Measurements from ENCODE around the gene AFAP1.

Gene AFAP1

DNA sequence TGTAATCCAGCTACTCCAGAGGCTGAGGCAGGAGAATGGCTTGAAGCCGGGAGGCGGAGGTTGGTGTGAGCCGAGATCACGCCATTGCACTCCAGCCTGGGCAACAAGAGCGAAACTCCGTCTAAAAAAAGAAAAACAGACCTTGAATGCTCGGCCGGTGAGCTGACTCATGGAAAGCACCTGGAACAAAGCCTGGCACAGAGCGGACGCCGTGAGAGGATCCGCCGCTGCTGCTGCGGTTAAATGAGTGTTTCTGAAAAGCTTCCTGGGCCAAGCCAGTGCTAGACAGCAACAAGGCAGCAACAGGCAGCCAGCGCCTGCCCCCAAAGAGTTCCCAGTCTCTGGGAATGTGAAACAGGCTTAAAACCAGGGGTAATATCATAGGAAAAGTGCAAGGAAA is 186.4 kb downstream of the AFAP1 start:
- no peak for DNase-seq (ENCODE audit: low read depth)

DNA sequence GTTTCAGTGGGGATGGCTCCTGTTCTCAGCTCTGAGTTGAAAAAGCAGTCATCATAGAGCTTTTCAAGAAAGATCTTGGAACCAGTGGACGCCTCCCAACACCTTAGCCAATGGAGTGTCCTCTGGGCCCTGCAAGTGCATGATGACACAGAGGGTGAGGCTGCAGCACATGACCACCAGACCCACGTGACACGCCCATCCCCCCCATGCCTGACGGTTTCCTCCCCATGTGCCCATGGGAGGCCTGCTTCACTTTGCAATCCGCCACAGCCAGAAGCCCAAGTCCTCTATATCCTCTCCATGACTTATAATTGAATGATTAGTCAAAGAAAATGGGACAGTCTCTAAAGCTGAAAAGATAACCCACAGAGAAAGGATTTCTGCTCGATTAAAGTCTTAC is 187.0 kb downstream of the AFAP1 start:
- DNase-seq (ENCODE audit: low read depth) = no peak

DNA sequence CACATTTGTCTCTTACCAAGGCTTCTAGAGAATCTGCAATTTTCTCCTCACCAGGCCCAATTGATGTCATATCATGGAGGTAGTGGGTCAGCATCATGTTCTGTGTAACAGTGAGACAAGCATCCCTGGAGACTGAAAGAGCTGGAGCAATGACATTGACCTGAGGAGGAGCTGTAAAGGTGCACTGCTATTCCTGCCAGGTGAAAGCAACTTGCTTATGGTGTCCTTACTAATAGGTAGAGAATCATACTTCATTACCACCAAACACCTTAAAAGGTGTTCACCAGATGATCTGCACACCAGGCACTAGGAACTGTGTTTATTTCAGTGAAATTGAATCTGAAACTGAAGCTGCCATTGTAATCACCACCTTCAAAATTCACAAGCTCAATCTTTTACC is 188.7 kb downstream of the AFAP1 start:
- DNase-seq (ENCODE audit: low read depth) = no peak

DNA sequence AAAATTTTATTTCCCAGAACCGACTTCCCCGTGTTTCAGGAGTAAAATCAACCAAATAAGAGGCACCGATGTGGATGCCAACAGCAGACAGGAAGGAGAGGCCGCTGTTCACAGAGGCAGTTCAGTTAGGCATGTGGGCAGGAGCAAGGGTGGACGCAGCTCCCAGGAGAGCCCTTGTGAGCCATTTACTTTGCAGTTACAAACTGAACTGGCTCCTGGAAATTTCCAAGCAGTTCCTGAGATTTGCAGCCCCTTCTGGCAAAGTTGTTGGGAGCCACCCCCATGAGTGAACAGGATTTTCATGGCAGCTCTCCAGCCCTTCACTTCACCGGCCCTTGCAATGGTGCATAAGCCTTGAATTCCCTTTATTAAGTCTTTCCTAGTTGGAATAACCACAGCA is 189.1 kb downstream of the AFAP1 start:
- no peak for DNase-seq (ENCODE audit: low read depth)

DNA sequence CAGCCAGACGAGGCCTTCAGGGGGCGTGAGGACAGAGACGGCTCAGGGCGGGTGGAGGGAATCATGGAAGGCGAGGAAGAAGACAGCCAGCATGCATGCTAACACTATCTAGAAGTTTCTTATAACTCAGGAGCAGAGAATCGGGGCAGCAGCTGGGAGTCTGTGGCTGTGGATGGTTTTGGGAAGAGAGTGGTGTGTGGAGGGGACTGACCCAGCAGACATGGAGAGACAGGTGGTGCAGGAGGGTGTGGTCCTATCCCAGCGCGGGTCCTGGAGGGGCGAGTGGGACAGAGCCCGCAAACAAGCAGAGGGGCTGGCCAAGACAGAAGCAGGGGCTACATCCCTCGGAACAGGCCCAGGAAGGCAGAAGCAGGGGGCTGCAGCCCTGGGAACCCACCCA is 192.1 kb downstream of the AFAP1 start:
- DNase-seq (ENCODE audit: low read depth) = no peak

DNA sequence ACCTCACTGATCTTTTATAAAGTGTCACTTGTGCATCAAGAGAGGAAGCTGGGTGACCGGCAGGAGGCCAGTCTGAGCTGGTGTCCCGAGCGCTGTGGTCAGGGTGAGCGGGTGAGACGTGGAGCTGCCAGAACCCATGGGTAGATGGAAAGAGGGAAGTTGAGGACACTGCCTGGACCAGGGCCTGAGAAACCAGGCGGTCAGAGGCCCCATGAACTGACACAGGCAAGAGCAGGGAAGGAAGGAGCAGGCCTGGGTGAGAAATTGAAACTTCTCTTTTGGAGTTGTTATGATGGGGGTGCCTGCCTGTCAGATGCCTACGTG is 192.6 kb downstream of the AFAP1 start:
- DNase-seq (ENCODE audit: low read depth) = no peak

DNA sequence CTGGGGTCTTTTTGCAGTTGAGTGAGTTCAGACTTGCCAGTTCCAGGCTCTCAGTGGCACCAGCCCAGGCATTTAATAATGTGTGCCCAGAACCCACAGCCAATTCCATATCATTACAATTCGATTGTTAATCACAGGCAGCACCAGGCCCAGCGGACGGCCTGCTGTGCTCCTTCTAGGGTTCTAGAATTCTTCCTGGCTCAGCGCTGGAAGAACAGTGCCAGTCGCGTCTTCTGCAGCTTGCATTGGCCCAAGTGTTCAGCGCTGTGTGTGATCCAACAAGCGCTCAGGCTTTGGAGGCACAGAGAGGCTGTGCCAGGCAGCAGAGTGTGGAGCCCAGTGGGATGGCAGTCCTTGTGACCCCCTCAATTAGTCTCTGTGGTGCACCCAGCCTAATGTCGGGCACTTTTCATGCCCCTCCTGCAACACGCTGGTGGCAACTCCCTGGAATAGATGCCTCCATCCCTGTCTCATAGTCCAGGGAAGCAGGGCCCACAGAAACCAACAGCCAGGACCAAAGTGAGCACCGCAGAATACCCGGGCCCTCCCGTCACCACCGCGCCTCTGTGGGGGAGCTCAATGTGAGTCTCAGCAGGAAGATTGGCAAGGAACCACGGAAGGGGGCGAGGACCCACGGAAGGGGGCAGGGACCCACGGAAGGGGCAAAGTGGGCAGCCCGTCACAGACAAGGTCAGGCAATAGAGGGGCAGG is 193.2 kb downstream of the AFAP1 start:
- DNase-seq (ENCODE audit: low read depth) = no peak

DNA sequence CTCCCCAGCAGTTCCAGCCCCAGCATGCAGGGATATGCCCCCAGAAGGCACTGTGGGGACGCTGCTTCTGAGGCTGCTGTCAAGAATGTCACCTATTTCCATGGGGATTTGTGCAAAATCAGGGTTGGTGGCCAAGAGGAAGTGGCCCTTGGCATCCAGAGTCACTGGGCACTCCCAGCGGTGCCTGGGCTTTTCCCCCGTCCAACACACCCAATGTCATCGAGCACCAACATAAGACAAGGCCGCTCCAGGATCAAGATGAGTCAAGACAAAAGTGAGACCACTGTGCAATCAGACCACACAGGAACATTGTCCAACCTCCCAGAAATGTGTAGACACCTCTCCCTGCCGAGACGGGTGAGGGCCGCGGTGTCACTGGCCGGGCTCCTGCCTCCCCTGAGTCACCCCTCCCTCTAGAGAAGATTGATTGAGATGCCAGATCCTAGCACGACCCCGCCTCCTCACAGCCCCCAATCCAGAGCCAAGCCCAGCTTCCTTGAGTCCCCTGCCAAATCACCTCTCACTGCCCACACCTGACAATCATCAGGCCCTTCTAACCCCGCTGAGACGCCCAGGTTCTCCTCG is 194.3 kb downstream of the AFAP1 start:
- DNase-seq (ENCODE audit: low read depth) = no peak

DNA sequence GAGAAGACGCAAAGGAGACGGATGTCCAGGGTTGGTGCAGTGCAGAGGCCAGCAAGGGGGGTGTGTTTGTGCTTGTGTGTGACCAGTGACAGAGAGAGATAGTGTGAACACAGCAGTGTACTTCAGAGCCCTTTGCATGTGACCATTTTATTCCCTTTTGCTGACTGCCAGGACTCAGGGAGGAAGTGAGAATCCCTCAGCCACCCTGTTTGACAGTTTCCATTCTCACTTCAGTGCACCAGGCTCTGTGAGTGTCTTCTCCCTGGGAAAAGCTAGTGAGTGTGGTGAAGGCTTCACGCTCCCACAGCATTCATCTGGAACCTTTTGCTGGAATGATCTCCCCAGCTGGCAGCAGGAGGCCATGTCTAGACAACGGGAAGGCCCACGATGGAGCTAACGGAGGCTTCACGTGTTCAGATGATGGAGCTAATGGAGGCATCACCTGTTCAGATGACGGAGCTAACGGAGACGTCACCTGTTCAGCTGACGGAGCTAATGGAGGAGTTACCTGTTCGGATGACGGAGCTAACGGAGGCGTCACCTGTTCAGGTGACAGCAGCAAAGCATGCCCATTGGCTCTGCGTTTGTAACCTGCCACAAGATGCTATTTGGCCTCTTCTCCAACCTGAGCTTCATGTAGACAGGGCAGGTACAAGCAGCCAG is 195.4 kb downstream of the AFAP1 start:
- no peak for DNase-seq (ENCODE audit: low read depth)

DNA sequence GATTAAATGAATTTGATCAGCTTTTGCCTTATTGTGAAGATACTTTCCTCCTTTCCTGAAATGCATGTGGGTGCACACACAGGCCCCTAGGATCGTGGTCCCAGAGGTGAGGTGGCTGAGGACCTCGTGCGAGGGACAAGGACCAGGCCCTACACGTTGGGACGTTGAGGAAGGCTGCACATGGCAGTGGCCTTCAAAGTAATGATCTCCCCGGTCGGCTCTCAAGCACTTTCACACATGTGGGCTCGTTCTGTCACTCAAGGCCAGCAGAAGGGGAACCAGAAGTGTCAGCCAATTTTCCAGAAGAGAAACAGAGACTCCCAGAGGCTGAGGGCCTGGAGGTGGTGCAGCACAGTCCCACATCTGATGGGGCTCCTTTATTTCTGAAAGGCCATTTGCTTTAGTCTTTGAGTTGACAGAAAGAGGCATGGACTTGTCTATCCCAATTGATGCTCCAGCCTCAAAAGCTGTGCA is 196.8 kb downstream of the AFAP1 start:
- no peak for DNase-seq (ENCODE audit: low read depth)

DNA sequence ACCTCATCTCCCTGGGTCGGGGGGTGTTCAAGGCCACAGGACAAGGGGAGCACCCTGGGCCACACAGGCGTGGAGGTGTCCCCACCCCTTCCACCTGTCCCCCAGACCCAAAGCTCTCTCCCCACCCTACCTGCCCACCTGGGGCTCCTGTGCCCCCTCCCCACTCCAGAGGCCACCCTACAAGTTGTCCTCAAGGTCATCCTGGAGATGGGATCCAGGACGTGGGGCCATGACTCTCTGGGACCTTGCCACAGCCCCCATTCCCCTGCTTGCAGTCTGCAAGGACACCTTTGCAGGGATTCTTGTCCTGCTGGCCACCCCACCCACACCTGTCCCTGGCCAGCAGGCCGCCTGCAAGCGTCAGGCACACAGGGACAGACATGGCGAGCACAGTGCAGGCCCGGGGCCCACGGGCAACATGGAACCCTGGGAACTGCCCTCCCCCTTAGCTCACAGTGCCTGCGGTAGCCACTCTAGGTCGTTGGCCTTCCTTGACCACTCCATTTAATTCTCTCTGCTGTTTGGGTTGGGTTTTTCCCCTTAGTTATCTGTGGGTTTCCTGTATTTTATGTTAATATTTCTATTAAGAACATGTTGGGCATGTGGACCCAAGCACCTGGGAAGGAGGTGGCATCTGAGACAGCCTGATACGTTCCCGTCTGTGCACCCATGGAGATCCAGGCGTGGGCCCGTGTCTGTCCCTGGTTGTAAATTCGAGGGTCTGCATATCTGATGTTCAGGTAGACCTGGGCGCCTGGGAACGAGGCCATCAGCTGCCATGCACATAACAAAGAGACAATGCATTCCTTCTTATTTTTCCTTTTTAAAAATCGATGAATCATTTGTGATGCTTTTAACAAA is 197.5 kb downstream of the AFAP1 start:
- no peak for DNase-seq (ENCODE audit: low read depth)

DNA sequence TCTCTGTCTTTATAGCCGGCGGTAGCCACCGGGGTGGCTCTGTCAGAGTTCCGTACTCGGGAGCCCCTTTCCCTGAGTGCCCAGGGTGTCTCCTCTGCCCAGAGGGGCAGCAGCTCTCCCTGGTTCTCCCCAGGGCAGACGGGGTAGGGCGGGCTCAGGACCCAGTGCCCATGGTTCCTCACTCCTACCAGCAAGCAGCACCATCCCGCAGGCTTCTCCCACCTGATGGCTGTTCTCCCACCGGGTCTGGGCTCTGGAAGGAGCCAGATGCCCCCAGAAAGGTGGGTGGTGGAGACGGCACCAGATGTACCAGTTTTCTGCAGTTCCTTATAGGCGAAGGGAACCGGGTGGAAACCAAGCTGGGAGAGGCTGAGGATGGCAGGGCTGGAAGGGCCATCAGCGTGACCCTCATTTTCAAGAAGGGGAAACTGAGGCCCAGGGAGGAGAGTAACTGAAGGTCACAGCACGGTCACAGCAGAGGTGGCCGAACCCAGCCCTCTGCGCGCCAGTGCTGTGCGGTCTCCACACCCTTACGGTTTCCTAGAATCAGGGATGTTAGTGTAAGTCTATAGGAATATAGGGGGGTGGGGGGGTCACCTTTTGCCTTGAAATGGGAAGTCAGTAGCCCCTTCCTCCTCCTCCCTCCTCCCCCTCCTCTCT is 198.7 kb downstream of the AFAP1 start:
- DNase-seq (ENCODE audit: low read depth) = no peak

DNA sequence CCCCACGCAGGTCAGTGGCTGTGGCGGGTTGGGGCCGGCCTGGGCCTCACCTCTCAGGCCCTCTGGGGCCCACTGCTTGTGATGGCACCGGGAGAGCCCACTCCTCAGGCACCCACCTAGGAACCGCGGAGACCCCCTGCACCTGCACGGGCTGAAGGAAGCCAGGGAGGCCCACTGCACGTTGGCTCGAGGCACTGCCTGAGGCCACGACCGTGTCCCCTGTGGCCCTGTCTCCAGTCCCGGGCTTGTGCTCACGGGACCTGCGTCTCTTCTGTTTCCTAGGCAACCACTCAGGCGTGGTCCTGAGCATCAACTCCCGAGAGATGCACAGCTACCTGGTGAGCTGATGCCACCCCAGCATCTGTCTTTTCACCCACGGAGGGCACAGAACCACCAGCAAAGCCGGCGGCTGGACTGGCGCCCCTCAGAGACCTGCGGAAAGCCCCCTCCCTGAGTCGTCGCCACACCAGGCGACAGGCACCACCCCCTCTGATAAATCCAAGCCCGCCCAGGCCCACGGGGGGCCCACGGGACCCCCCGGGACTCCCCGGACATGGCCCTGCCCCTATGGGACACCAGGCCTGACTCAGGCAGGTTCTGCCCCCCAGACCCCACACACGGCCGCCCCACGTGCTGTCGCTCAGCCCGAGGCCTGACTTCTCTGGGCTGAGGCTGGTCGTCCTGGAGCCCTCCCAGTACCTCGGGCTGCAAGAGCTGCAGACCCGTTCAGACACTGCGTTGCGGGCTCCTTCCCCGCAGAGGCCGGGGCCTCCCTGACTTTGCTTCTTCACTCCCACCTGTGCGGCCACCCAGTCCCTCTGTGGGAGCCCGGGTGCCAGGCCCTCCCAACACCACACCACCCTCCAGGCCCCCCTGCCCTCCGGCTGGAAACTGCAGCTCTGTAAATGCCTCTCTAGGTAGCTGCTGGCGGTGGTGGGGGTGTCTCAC is 199.5 kb downstream of the AFAP1 start:
- no peak for DNase-seq (ENCODE audit: low read depth)

DNA sequence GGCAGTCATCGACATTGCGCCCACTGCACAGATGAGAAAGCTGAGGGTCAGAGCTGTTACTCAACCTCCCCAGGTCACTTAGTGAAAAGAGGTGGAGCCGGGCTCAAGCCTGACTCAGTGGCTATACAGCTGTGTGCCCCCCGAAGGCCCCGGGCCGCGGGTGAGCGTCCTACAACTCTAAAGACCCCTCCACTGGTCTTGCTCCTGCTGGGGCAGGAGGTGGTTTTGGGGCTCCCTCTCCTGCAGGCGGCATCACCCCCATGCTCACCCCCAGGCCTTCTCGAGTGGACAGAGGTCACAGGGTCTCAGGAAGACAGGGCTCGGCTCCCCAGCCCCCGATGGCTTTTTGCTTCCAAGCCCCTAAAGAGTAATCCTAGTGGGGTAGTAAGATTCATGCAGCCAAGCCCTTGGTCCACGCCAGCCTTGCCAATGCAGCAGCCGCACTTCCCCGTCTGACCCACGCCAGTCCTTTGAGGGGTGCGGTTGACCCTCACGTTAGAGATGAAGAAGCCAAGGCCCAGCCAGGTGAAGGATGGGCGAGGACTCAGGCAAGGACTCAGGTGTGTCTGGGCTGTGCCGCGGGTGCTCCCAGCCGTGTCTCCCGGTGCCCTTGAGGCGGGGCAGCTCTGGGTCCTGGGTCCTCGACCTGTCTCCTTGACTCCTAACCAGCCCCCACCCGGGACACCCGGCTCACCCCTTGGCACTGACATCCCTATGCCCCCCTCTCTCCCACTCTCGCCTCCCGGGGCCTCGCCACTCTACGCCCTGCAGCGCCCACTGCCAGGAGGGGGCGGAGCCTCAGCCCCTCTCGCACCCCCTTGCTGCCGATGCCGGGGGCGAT is 200.4 kb downstream of the AFAP1 start:
- no peak for DNase-seq (ENCODE audit: low read depth)

DNA sequence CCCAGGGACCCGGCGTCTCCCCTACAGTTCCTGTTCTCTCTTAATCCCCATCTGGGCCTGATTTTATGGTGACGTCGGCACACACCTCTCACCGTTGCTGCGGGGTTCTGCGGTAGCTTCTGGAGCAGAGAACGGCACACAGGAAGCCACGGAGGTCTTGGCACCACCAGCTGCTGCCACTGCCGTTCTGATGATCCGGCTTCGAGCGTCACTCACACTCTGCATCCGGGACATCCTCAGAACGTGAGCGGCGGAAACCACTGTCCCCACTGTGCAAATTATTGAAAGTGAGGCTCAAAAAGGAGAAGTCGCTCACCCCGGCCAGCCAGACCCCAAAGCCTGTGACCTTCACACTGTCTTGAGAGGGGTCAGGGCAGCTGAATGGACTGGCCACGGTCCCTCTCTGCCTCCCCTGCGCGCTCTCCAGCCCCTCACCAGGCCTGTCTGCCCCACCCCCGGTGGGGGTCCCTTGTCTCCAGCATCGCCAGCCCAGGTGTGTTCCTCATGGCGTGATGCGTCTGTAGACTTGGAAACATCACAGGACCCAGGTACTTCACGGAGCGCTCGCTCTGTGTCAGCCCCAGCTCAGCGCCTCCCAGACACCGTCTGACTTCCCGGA is 201.1 kb downstream of the AFAP1 start:
- no peak for DNase-seq (ENCODE audit: low read depth)

DNA sequence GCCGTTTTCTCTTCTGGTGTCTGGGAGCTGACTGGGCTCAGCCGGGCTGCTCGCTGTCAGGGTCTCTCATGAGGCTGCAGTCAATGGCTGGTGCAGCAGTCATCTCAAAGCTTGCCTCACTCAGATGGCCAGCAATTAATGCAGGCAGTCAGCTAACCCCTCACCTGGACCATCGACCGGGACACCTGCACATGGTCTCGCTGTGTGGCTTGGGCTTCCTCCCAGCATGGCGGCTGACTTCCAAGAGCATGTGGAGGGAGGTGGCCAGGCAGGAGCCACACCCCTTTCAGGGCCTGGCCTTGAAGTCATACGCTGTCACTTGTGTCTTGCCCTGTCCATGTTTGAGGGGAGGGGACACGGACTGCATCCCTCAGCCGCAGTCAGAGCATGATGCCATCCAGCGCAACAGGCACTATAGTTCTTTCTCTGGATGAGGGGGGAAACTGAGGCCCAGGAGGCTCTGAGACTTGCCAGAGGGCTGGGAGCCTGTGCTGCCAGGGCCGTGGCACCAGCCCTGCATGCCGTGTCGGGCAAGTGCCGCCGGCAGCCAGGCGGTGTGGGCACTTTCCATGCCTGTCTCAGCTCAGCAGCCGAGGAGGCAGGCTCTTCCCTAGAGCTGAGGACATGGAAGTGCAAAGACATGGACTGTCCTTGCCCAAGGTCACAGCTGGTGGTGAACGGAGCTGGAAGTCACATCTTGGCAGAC is 201.8 kb downstream of the AFAP1 start:
- no peak for DNase-seq (ENCODE audit: low read depth)

DNA sequence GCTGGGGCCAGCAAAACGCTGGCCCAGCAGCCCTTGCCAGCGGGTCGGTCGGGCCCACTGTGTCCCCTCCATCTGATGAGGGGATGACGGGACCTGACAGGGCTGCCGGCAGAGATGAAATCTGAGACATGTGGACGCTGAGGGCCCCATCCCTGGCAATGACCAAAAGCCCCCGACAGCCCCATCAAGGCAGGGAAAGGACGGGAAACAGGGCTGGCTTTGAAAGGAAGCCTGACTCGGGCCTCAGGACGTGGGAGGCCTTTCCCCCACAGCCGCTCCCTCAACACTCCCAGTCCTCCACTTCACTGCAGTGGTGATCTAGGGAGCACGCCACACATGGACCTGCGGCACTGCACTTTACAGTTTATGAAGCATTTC is 202.4 kb downstream of the AFAP1 start:
- DNase-seq (ENCODE audit: low read depth) = no peak

DNA sequence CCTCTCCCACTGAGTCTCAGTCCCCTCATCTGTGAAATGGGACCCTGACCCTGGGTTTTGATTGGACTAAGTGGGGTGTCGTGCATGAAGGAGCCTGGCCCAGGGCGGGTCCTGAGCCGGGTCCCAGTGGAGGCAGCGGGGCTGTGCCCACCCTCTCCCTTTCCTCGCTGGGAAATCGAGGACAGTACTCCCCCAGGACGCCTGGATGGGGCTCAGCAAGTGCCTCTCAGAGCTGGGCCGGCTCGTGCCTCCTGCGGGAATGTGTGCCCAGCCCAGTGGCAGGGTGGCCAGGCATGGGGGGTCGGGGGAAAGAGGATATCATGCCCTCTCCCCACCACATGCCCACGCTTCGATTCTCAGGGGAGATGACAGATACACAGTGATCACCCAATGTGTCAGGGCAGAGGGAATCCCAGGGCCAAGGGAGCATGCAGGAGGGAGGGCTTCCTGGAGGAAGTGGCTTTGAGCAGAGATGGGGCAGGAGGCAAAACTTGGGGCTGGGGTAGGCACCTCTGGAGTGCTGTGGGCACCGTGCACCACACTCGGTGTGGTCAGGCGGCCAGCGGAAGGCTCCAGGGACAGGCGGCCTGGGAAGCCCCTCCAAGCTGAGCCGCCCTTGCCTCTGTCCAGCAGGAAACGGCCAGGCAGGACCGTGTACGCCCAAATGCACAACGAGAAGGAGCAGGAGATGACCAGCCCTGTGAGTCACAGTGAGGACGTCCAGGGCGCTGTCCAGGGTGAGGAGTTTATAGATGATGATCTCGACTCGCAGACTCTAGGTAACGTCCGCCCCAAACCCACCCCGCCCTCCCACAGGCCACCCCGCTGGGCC is 203.0 kb downstream of the AFAP1 start:
- no peak for DNase-seq (ENCODE audit: low read depth)
